Measurements from ENCODE around the gene ADRA1B.

Gene ADRA1B

GRCh38 chr5:159902444-159903121 lies 13.7 kb upstream of the ADRA1B start:
- no peak for DNase-seq

GRCh38 chr5:159903131-159903530 lies 13.2 kb upstream of the ADRA1B start:
- DNase-seq = no peak

- DNase-seq = no peak
Measured at GRCh38 chr5:159904874-159905273, 11.4 kb upstream of the ADRA1B start.

GRCh38 chr5:159905496-159905895 lies 10.8 kb upstream of the ADRA1B start:
- DNase-seq = no peak

GRCh38 chr5:159906463-159906862 lies 9.8 kb upstream of the ADRA1B start:
- no peak for DNase-seq

- no peak for DNase-seq
Measured at GRCh38 chr5:159906943-159907342, 9.3 kb upstream of the ADRA1B start.

GRCh38 chr5:159907689-159908590 lies 8.3 kb upstream of the ADRA1B start:
- no peak for DNase-seq

GRCh38 chr5:159908591-159908940 lies 7.7 kb upstream of the ADRA1B start:
- no peak for DNase-seq

- no peak for DNase-seq
Measured at GRCh38 chr5:159909126-159909525, 7.2 kb upstream of the ADRA1B start.

GRCh38 chr5:159910207-159910842 lies 6.0 kb upstream of the ADRA1B start:
- DNase-seq = no peak

GRCh38 chr5:159910843-159911229 lies 5.4 kb upstream of the ADRA1B start:
- DNase-seq = no peak

- DNase-seq = no peak
Measured at GRCh38 chr5:159911349-159911748, 4.9 kb upstream of the ADRA1B start.

- no peak for DNase-seq
Measured at GRCh38 chr5:159912033-159912800, 4.1 kb upstream of the ADRA1B start.

- no peak for DNase-seq
Measured at GRCh38 chr5:159913048-159913447, 3.2 kb upstream of the ADRA1B start.

GRCh38 chr5:159913501-159913900 lies 2.8 kb upstream of the ADRA1B start:
- no peak for DNase-seq

- DNase-seq = no peak
Measured at GRCh38 chr5:159916841-159917761, 819 bp downstream of the ADRA1B start.

GRCh38 chr5:159917994-159918393 lies 1.7 kb downstream of the ADRA1B start:
- no peak for DNase-seq

GRCh38 chr5:159921721-159922120 lies 5.4 kb downstream of the ADRA1B start:
- DNase-seq = no peak

GRCh38 chr5:159923008-159923407 lies 6.7 kb downstream of the ADRA1B start:
- DNase-seq = no peak

- no peak for DNase-seq
Measured at GRCh38 chr5:159928122-159928909, 12.0 kb downstream of the ADRA1B start.

GRCh38 chr5:159929176-159929575 lies 12.9 kb downstream of the ADRA1B start:
- no peak for DNase-seq
